Fibroblast of lung (primary cell): ENCODE measurements around the gene CAST. TPM values are rescaled to one million over a fixed set of nuclear protein-coding genes. Genes with fewer than 3 reads are reported as not detected.

Experiments
- DNase-seq, 2 donors: peaks; one replicate each; pipeline versions ENCODE4 v3.0.0 to v3.0.0-alpha.2; 2010; ENCODE audit warnings: low read depth in 2 of 2
- H2AFZ ChIP-seq: 2 replicates; pipeline ENCODE4 v1.5.1; 2012; ENCODE audit warnings: low read length, control low read depth, inconsistent platforms
- H3K27ac ChIP-seq: 2 replicates; pipeline ENCODE4 v1.5.1; 2011; ENCODE audit warnings: low read length, control low read depth; ENCODE audit not compliant: insufficient read depth
- H3K27me3 ChIP-seq: 2 replicates; pipeline ENCODE4 v1.5.1; 2011; ENCODE audit warnings: mild to moderate bottlenecking, low read length; ENCODE audit not compliant: control insufficient read depth, insufficient read depth
- H3K36me3 ChIP-seq: 2 replicates; pipeline ENCODE4 v1.5.1; 2011; ENCODE audit warnings: low read length; ENCODE audit not compliant: control insufficient read depth, insufficient read depth
- H3K4me1 ChIP-seq: 2 replicates; pipeline ENCODE4 v1.5.1; 2011; ENCODE audit warnings: low read length; ENCODE audit not compliant: control insufficient read depth, insufficient read depth; ENCODE audit errors: extremely low read depth
- H3K4me2 ChIP-seq: 2 replicates; pipeline ENCODE4 v1.5.1; 2011; ENCODE audit warnings: low read length, control low read depth; ENCODE audit not compliant: insufficient read depth; ENCODE audit errors: extremely low read depth
- H3K4me3 ChIP-seq, 4 experiments: fragments of 200-600 bp in 1 of 4; sonication (generic) in 1 of 4; replicated peaks in 1 of 4; 2 replicates each; pipeline ENCODE4 v1.5.1; 2011 to 2016; ENCODE audit warnings: low read length in 4 of 4, low read depth in 3 of 4, mild to moderate bottlenecking in 3 of 4, control low read depth in 2 of 4, inconsistent platforms in 1 of 4, mixed read lengths in 1 of 4; ENCODE audit not compliant: insufficient read depth in 1 of 4; ENCODE audit errors: control extremely low read depth in 1 of 4
- H3K79me2 ChIP-seq: 2 replicates; pipeline ENCODE4 v1.5.1; 2012; ENCODE audit warnings: mild to moderate bottlenecking, low read length, inconsistent platforms; ENCODE audit not compliant: control insufficient read depth, insufficient read depth
- H3K9ac ChIP-seq: 2 replicates; pipeline ENCODE4 v1.5.1; 2011; ENCODE audit warnings: mild to moderate bottlenecking, low read length, control low read depth; ENCODE audit not compliant: insufficient read depth
- H3K9me3 ChIP-seq: 2 replicates; pipeline ENCODE4 v1.5.1; 2012; ENCODE audit warnings: low read depth, low read length; ENCODE audit not compliant: control insufficient read depth, insufficient read depth
- H4K20me1 ChIP-seq: 2 replicates; pipeline ENCODE4 v1.5.1; 2011; ENCODE audit warnings: low read length; ENCODE audit not compliant: control insufficient read depth, insufficient read depth; ENCODE audit errors: extremely low read depth
- EZH2 ChIP-seq: IDR thresholded peaks from 2 replicates; pipeline ENCODE4 v1.5.1; 2012; ENCODE audit warnings: low read length, control low read depth, mild to moderate bottlenecking; ENCODE audit errors: missing control alignments
- polyA plus RNA-seq, 2 donors: library from polyadenylated mRNA; depleted of rRNA in 1 of 2; stranded (reverse) in 1 of 2; unstranded in 1 of 2; fragments of >200 nt; gene quantifications; 2 replicates each; pipeline ENCODE4 v1.2.1, GENCODE V29; 2011 to 2012; ENCODE audit warnings: missing spikeins in 1 of 2
- total RNA-seq: library from RNA; depleted of rRNA; stranded (reverse); fragments of >200 nt; gene quantifications from 2 replicates; pipeline ENCODE4 v1.2.1, GENCODE V29; 2014
- TF ChIP-seq, protein P1 (sequence below), 2 donors: IDR thresholded peaks in 1 of 2; conservative IDR thresholded peaks in 1 of 2; 1 replicate in 1 of 2; 2 replicates in 1 of 2; pipeline ENCODE4 v1.5.1; 2011 to 2012; ENCODE audit warnings: low read length in 2 of 2, control low read depth in 1 of 2, inconsistent platforms in 1 of 2, low read depth in 1 of 2, mild to moderate bottlenecking in 1 of 2

The CAST gene
- total and polyA plus RNA-seq, 2 donors (not counting 1 experiment from before 2014, with no cell fraction given) = 203 to 378 TPM

DNA sequence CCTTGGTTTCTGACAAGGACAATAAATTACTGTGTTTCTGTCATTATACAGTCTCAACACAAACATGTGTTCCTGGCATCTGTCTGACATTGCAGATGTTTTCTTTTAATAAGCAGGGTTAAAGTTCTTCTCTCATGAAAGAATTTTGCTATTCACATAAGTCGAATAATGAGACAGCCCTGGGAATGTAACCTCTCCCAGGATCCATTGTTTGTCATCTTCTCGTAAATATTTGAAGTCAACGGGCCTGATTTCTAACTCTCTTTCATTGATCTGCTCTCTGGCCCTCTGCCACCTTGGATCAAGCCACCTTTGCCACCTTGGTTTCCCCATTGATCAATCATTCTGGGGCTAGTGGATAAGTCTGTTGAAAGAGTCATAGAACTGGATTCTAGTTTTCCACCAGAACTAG lies 12.9 kb upstream of the CAST start:
- Histone ChIP-seq H3K27ac (no peak overlapping the region), H3K4me2 (no peak overlapping the region), H3K4me1 (peaks cover 2% of the 10 kb centered on the region), H2AFZ (no peak overlapping the region), H3K9ac (no peak overlapping the region), H3K27me3 (no peaks in the 10 kb centered on the region), H4K20me1 (no peaks in the 10 kb centered on the region), H3K79me2 (no peaks in the 10 kb centered on the region), H3K4me3 (no peak overlapping the region), H3K9me3 (no peaks in the 10 kb centered on the region), H3K36me3 (no peaks in the 10 kb centered on the region)
- peak in 1 of 2 donors; percentile 78 for DNase-seq
- TF ChIP-seq, protein P1, sequence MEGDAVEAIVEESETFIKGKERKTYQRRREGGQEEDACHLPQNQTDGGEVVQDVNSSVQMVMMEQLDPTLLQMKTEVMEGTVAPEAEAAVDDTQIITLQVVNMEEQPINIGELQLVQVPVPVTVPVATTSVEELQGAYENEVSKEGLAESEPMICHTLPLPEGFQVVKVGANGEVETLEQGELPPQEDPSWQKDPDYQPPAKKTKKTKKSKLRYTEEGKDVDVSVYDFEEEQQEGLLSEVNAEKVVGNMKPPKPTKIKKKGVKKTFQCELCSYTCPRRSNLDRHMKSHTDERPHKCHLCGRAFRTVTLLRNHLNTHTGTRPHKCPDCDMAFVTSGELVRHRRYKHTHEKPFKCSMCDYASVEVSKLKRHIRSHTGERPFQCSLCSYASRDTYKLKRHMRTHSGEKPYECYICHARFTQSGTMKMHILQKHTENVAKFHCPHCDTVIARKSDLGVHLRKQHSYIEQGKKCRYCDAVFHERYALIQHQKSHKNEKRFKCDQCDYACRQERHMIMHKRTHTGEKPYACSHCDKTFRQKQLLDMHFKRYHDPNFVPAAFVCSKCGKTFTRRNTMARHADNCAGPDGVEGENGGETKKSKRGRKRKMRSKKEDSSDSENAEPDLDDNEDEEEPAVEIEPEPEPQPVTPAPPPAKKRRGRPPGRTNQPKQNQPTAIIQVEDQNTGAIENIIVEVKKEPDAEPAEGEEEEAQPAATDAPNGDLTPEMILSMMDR (conservative IDR thresholded peaks at IDR 0.05 in 1 of 2, IDR thresholded peaks at IDR 0.05 in 1 of 2; ENCODE audit: low read depth in 1 of 2, low read length in 2 of 2) = no peak
- TF ChIP-seq EZH2 = no peak

DNA sequence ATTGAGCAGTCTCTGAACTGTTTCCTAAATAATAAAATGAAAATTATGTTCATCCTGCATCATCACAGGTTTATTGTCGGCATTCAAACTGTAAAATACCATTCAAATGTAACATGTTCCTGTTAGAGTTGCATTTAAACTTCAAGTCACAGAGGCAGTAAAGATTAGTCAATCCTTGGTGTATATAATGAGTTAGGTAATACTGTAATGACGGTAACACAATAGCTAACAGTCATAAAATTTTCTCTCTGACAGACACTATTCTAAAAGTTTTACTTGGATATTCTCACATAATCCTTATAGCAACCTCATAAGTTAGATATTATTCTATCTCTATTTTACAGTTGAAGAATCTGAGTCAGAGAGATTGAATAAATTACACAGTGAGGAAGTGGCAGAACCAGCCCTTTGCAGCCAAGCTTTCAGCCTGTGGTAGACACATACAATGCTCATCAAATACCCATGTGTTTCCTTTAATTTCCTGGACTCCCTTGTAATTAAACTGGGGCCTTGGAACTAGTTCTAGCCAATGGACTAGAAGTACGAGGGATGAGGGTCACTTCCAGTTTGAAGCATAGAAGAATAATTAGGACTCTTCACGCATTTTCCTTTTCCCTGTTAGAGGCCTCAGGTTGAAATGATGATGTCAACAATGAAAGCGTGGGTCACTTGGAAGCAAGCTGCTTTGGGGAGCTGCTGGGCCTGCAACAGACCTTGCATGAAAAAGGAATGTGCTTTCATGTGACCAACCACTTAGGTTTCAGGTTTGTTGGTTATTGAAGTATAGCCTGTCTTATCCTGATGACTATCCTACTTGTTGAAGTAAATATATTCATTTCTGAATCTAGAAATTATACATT lies 12.3 kb upstream of the CAST start:
- no peaks in the 10 kb centered on the region for H3K79me2 ChIP-seq
- no peak overlapping the region for H3K4me2 ChIP-seq
- no peaks in the 10 kb centered on the region for H3K27me3 ChIP-seq
- no peaks in the 10 kb centered on the region for H3K36me3 ChIP-seq
- H3K27ac ChIP-seq = no peak overlapping the region
- H3K9ac ChIP-seq = no peak overlapping the region
- H3K4me3 ChIP-seq = no peak overlapping the region
- H4K20me1 ChIP-seq = no peaks in the 10 kb centered on the region
- no peaks in the 10 kb centered on the region for H3K9me3 ChIP-seq
- peaks cover 2% of the 10 kb centered on the region for H3K4me1 ChIP-seq
- peak in 1 of 2 donors; percentile 32 for DNase-seq
- TF ChIP-seq EZH2 = no peak
- TF ChIP-seq, protein P1 (conservative IDR thresholded peaks at IDR 0.05 in 1 of 2, IDR thresholded peaks at IDR 0.05 in 1 of 2; ENCODE audit: low read depth in 1 of 2, low read length in 2 of 2) = no peak
- no peak overlapping the region for H2AFZ ChIP-seq

DNA sequence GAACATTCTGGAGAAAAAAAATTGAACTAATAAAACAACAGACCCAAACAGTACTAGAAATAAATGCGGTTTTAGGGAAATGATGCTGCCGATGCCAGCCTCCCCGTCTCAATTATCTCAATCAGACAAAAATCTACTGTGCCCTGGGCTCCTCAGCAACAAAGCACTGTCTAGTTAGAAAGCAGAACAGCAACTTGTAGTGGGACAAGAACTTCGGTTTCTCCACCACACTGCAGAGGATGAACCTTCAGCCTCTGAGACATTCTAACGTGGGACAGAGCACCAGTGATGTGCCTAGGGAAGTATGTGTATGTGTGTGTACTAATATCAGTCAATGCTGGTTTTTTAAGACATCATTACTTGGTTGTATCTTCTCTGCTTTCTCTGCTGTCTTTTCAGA lies 11.1 kb upstream of the CAST start:
- H3K9me3 ChIP-seq = no peaks in the 10 kb centered on the region
- H2AFZ ChIP-seq = no peak overlapping the region
- H3K36me3 ChIP-seq = no peaks in the 10 kb centered on the region
- no peaks in the 10 kb centered on the region for H3K27me3 ChIP-seq
- no peak overlapping the region for H3K4me3 ChIP-seq
- no peak overlapping the region for H3K9ac ChIP-seq
- no peak for DNase-seq
- TF ChIP-seq EZH2 = no peak
- peaks cover 6% of the 10 kb centered on the region for H3K4me1 ChIP-seq
- H3K4me2 ChIP-seq = no peak overlapping the region
- no peaks in the 10 kb centered on the region for H4K20me1 ChIP-seq
- H3K79me2 ChIP-seq = no peaks in the 10 kb centered on the region
- H3K27ac ChIP-seq = no peak overlapping the region
